Activated T-cell treated with anti-CD3 and anti-CD28 coated beads for 48 hours (primary cell): ENCODE data around the gene ADAMTS13.

Source experiments
- DNase-seq: peaks from one replicate; pipeline ENCODE4 v3.0.0-alpha.2; 2020; ENCODE audit warnings: low read depth

ADAMTS13 gene

GRCh38 chr9:133472277-133472645 lies 50.1 kb downstream of the ADAMTS13 start:
- DNase-seq, result no peak

- DNase-seq, result no peak
Observed at GRCh38 chr9:133472753-133473378, 50.7 kb downstream of the ADAMTS13 start.

- DNase-seq, result no peak
Observed at GRCh38 chr9:133473743-133474142, 51.6 kb downstream of the ADAMTS13 start.

- DNase-seq, result no peak
Observed at GRCh38 chr9:133474215-133474614, 52.0 kb downstream of the ADAMTS13 start.

- DNase-seq, result no peak
Observed at GRCh38 chr9:133474853-133475252, 52.7 kb downstream of the ADAMTS13 start.

GRCh38 chr9:133475292-133476012 lies 53.3 kb downstream of the ADAMTS13 start:
- DNase-seq, result no peak

- no peak for DNase-seq
Observed at GRCh38 chr9:133476036-133476931, 54.1 kb downstream of the ADAMTS13 start.

GRCh38 chr9:133476941-133477340 lies 54.8 kb downstream of the ADAMTS13 start:
- DNase-seq, result no peak

GRCh38 chr9:133477461-133477860 lies 55.3 kb downstream of the ADAMTS13 start:
- no peak for DNase-seq

GRCh38 chr9:133477992-133478850 lies 56.1 kb downstream of the ADAMTS13 start:
- DNase-seq, result no peak

GRCh38 chr9:133478851-133479711 lies 56.9 kb downstream of the ADAMTS13 start, which contains the start of gene SLC2A6:
TSS of gene SLC2A6 (minus strand) at chr9:133479099. CDS start at chr9:133479059, 40 bp downstream.
- DNase-seq, result peak; percentile 83

GRCh38 chr9:133483611-133484010 lies 61.4 kb downstream of the ADAMTS13 start:
- DNase-seq, result no peak

GRCh38 chr9:133484671-133485437 lies 62.7 kb downstream of the ADAMTS13 start:
- DNase-seq, result no peak

GRCh38 chr9:133485531-133486260 lies 63.5 kb downstream of the ADAMTS13 start:
- DNase-seq, result no peak

- no peak for DNase-seq
Observed at GRCh38 chr9:133487331-133487725, 65.2 kb downstream of the ADAMTS13 start.

- no peak for DNase-seq
Observed at GRCh38 chr9:133488686-133489252, 66.6 kb downstream of the ADAMTS13 start.

GRCh38 chr9:133489253-133490190 lies 67.4 kb downstream of the ADAMTS13 start:
- no peak for DNase-seq

GRCh38 chr9:133490201-133490681 lies 68.1 kb downstream of the ADAMTS13 start:
- DNase-seq, result no peak
